Keratinocyte (primary cell): ENCODE data around the gene TRIB2. TPM values are rescaled to one million over a fixed set of nuclear protein-coding genes. Genes with fewer than 3 reads are reported as not detected.

Source experiments
- DNase-seq: peaks from one replicate; pipeline ENCODE4 v3.0.0-alpha.2; 2011; ENCODE audit warnings: low read depth, missing footprints, low spot score
- FAIRE-seq: peaks from 2 replicates; lab custom pipeline; 2011; peaks lifted over from hg19 to GRCh38; lab: Jason Lieb, UNC
- H2AFZ ChIP-seq: 2 replicates; pipeline ENCODE4 v1.6.0; 2012; ENCODE audit warnings: low read length, control low read depth, inconsistent platforms; ENCODE audit not compliant: control insufficient read depth
- H3K27ac ChIP-seq: 2 replicates; pipeline ENCODE4 v1.5.1; 2011; ENCODE audit warnings: low read length; ENCODE audit not compliant: control insufficient read depth, insufficient read depth
- H3K27me3 ChIP-seq: 3 replicates; pipeline ENCODE4 v1.6.0; 2011; ENCODE audit warnings: low read length; ENCODE audit not compliant: control insufficient read depth, insufficient read depth; ENCODE audit errors: extremely low read depth
- H3K36me3 ChIP-seq, 2 experiments: 2 replicates in 1 of 2; 3 replicates in 1 of 2; pipeline ENCODE4 v1.5.1; 2011; ENCODE audit warnings: low read length in 2 of 2, mild to moderate bottlenecking in 1 of 2; ENCODE audit not compliant: control insufficient read depth in 2 of 2, insufficient read depth in 2 of 2; ENCODE audit errors: extremely low read depth in 1 of 2
- H3K4me1 ChIP-seq: 3 replicates; pipeline ENCODE4 v1.5.1; 2011; ENCODE audit warnings: low read length; ENCODE audit not compliant: control insufficient read depth, insufficient read depth; ENCODE audit errors: extremely low read depth
- H3K4me2 ChIP-seq: 3 replicates; pipeline ENCODE4 v1.6.0; 2011; ENCODE audit warnings: low read depth, low read length; ENCODE audit not compliant: control insufficient read depth, insufficient read depth; ENCODE audit errors: extremely low read depth
- H3K4me3 ChIP-seq, 3 experiments: fragments of 200-600 bp in 1 of 3; sonication (generic) in 1 of 3; 2 replicates in 2 of 3; 3 replicates in 1 of 3; pipeline ENCODE4 v1.5.1; 2011 to 2016; ENCODE audit warnings: low read length in 3 of 3, mild to moderate bottlenecking in 3 of 3, control low read depth in 2 of 3, inconsistent platforms in 1 of 3, low read depth in 1 of 3, mixed read lengths in 1 of 3, mixed run types in 1 of 3, moderate library complexity in 1 of 3; ENCODE audit not compliant: control insufficient read depth in 2 of 3, insufficient read depth in 2 of 3; ENCODE audit errors: extremely low read depth in 1 of 3
- H3K79me2 ChIP-seq: 2 replicates; pipeline ENCODE4 v1.6.0; 2012; ENCODE audit warnings: low read length; ENCODE audit not compliant: control insufficient read depth, insufficient read depth
- H3K9ac ChIP-seq: 3 replicates; pipeline ENCODE4 v1.6.0; 2011; ENCODE audit warnings: low read length; ENCODE audit not compliant: control insufficient read depth, insufficient read depth; ENCODE audit errors: extremely low read depth
- H3K9me1 ChIP-seq: 3 replicates; pipeline ENCODE4 v1.6.0; 2011; ENCODE audit warnings: low read length; ENCODE audit not compliant: control insufficient read depth, insufficient read depth; ENCODE audit errors: extremely low read depth
- H3K9me3 ChIP-seq: 2 replicates; pipeline ENCODE4 v1.5.1; 2012; ENCODE audit warnings: low read depth, low read length; ENCODE audit not compliant: control insufficient read depth
- H4K20me1 ChIP-seq: 3 replicates; pipeline ENCODE4 v1.6.0; 2011; ENCODE audit warnings: low read length; ENCODE audit not compliant: control insufficient read depth, insufficient read depth; ENCODE audit errors: extremely low read depth
- EZH2 ChIP-seq: IDR thresholded peaks from one replicate; pipeline ENCODE4 v1.6.1; 2012; ENCODE audit warnings: inconsistent platforms, mild to moderate bottlenecking, low read length, moderate library complexity
- dilution Hi-C: fragments of 300-500 bp; cut with MboI; formaldehyde crosslinking; loops from one replicate; pipeline ENCODE4 v1.7.0; 2020; ENCODE audit warnings: low sequenced_read_pairs; ENCODE audit not compliant: extremely low pct_ligation_motif_present
- polyA plus RNA-seq, 5 experiments: library from polyadenylated mRNA; depleted of rRNA in 3 of 5; stranded (reverse) in 3 of 5; stranded (forward) in 1 of 5; unstranded in 1 of 5; fragments of >200 nt; gene quantifications; 1 replicate in 1 of 5; 2 replicates in 3 of 5; 3 replicates in 1 of 5; pipeline versions ENCODE4 v1.2.1 to v1.2.3, GENCODE V29; 2011 to 2012; ENCODE audit warnings: missing spikeins in 2 of 5, low read depth in 1 of 5, low replicate concordance in 1 of 5
- TF ChIP-seq, protein P1 (sequence below), 3 experiments: IDR thresholded peaks in 1 of 3; conservative IDR thresholded peaks in 1 of 3; optimal IDR thresholded peaks in 1 of 3; 2 replicates in 2 of 3; 3 replicates in 1 of 3; pipeline versions ENCODE3 to v1.5.1; 2011; ENCODE audit warnings: low read length in 3 of 3, mild to moderate bottlenecking in 3 of 3, moderate library complexity in 2 of 3, control low read depth in 1 of 3, inconsistent platforms in 1 of 3; ENCODE audit not compliant: insufficient read depth in 2 of 3; ENCODE audit errors: extremely low read depth in 1 of 3

Gene TRIB2
- polyA plus RNA-seq, 1 donor (not counting 4 experiments of a cell fraction or from before 2014, with no cell fraction given) = 7.7 TPM

DNA sequence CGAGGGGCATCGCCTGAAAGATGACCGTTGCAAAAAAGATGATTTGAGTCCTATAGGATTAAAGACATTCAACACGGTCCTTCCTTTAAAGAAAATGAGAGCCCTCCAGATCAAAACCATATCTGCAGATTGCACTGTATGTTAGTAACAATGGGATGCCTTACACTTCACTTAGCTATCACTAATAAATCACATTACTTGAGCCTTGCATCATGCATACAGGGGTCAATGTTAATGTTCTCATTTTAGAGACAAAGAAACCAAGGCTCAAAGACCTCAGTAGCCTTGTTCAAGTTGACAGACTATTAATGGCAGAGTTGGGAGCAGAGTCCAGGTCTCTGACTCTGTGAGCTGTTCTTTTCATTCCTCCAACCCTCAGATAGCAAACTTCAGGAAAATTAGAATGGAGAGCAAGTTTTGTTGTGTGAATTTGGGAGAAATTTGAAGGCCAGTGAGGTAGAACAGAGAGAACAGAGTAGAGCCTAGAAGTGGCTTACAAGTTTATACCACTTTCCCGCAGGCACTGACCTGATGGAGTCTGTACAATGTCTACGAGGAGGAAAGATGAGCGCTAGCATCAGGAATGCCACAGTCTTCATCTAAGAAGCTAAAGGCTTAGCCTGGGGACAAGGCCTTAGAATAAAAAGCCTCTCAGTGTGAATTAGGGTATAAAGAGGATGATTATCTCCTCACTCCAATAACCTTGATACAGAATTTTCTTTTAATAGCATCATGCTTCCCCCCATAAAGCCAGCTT, 48.3 kb downstream of the TRIB2 start:
- no peak for TF ChIP-seq EZH2
- TF ChIP-seq, protein P1, sequence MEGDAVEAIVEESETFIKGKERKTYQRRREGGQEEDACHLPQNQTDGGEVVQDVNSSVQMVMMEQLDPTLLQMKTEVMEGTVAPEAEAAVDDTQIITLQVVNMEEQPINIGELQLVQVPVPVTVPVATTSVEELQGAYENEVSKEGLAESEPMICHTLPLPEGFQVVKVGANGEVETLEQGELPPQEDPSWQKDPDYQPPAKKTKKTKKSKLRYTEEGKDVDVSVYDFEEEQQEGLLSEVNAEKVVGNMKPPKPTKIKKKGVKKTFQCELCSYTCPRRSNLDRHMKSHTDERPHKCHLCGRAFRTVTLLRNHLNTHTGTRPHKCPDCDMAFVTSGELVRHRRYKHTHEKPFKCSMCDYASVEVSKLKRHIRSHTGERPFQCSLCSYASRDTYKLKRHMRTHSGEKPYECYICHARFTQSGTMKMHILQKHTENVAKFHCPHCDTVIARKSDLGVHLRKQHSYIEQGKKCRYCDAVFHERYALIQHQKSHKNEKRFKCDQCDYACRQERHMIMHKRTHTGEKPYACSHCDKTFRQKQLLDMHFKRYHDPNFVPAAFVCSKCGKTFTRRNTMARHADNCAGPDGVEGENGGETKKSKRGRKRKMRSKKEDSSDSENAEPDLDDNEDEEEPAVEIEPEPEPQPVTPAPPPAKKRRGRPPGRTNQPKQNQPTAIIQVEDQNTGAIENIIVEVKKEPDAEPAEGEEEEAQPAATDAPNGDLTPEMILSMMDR (optimal IDR thresholded peaks at IDR 0.05 in 1 of 3, IDR thresholded peaks at IDR 0.05 in 1 of 3, conservative IDR thresholded peaks at IDR 0.05 in 1 of 3; ENCODE audit: extremely low read depth in 1 of 3, insufficient read depth in 2 of 3, low read length in 3 of 3) = no peak
- peaks cover 3% of the 10 kb centered on the region for H3K27me3 ChIP-seq
- no peak overlapping the region for H3K9ac ChIP-seq
- no peak overlapping the region for H3K4me2 ChIP-seq
- no peak overlapping the region for H3K27ac ChIP-seq
- no peaks in the 10 kb centered on the region for H3K36me3 ChIP-seq
- H2AFZ ChIP-seq = no peak overlapping the region
- no peak for DNase-seq
- no peaks in the 10 kb centered on the region for H4K20me1 ChIP-seq
- no peak overlapping the region for H3K4me3 ChIP-seq
- no peaks in the 10 kb centered on the region for H3K79me2 ChIP-seq
- dilution Hi-C loops = no loop called here
- H3K4me1 ChIP-seq = peaks cover 14% of the 10 kb centered on the region
- FAIRE-seq = no peak
- H3K9me3 ChIP-seq = no peaks in the 10 kb centered on the region
- H3K9me1 ChIP-seq = no peaks in the 10 kb centered on the region

DNA sequence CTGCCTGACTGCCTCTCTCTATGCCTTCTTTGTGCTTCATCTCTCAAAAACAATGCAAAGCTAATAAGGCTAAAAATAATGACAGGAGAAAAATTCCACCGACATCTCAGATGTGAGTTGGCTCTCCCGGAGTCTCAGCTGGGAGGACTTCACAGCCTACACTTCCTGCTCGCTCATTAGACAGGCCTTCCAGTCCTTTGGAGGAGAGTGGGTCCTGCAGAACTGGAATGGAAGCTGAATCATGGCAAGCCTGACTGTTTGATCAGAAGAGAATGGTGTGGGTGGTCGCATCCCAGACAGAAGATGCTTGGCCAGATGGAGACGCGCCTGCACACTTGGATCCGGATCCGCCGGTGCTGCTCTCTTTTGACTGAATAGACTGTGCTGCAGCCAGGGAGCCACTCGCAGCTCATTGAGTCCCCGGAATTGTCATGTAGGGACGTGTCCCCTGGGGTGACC, 49.7 kb downstream of the TRIB2 start:
- Histone ChIP-seq H3K79me2 (no peaks in the 10 kb centered on the region), H3K4me1 (peaks cover 14% of the 10 kb centered on the region), H3K27me3 (peaks cover 3% of the 10 kb centered on the region), H3K9ac (no peak overlapping the region), H3K4me3 (no peak overlapping the region), H2AFZ (no peak overlapping the region), H3K27ac (no peak overlapping the region), H4K20me1 (no peaks in the 10 kb centered on the region), H3K9me3 (no peaks in the 10 kb centered on the region), H3K36me3 (no peaks in the 10 kb centered on the region), H3K4me2 (no peak overlapping the region), H3K9me1 (no peaks in the 10 kb centered on the region)
- TF ChIP-seq, protein P1 (optimal IDR thresholded peaks at IDR 0.05 in 1 of 3, IDR thresholded peaks at IDR 0.05 in 1 of 3, conservative IDR thresholded peaks at IDR 0.05 in 1 of 3; ENCODE audit: extremely low read depth in 1 of 3, insufficient read depth in 2 of 3, low read length in 3 of 3) = no peak
- TF ChIP-seq EZH2 = no peak
- DNase-seq = no peak
- peak; percentile 26 for FAIRE-seq
- dilution Hi-C loops = no loop called here
